GM10266 (cell line): ENCODE measurements around the gene ZBTB32.

Experiments used
- DNase-seq: peaks from one replicate; pipeline ENCODE4 v3.0.0; 2012; ENCODE audit errors: extremely low spot score
- TF ChIP-seq, protein P1 (sequence below): IDR thresholded peaks from 2 replicates; pipeline ENCODE4 v1.5.1; 2012; ENCODE audit warnings: mild to moderate bottlenecking, low read depth; ENCODE audit not compliant: control insufficient read depth, insufficient read depth; ENCODE audit errors: missing control alignments

The ZBTB32 gene

GRCh38 chr19:35743640-35744429 is 39.5 kb downstream of the ZBTB32 start:
- DNase-seq: no peak
- TF ChIP-seq, protein P1, sequence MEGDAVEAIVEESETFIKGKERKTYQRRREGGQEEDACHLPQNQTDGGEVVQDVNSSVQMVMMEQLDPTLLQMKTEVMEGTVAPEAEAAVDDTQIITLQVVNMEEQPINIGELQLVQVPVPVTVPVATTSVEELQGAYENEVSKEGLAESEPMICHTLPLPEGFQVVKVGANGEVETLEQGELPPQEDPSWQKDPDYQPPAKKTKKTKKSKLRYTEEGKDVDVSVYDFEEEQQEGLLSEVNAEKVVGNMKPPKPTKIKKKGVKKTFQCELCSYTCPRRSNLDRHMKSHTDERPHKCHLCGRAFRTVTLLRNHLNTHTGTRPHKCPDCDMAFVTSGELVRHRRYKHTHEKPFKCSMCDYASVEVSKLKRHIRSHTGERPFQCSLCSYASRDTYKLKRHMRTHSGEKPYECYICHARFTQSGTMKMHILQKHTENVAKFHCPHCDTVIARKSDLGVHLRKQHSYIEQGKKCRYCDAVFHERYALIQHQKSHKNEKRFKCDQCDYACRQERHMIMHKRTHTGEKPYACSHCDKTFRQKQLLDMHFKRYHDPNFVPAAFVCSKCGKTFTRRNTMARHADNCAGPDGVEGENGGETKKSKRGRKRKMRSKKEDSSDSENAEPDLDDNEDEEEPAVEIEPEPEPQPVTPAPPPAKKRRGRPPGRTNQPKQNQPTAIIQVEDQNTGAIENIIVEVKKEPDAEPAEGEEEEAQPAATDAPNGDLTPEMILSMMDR: no peak

GRCh38 chr19:35744430-35745327 is 40.3 kb downstream of the ZBTB32 start:
- DNase-seq: peak; percentile 80
- TF ChIP-seq, protein P1: peak; percentile 37

DNA sequence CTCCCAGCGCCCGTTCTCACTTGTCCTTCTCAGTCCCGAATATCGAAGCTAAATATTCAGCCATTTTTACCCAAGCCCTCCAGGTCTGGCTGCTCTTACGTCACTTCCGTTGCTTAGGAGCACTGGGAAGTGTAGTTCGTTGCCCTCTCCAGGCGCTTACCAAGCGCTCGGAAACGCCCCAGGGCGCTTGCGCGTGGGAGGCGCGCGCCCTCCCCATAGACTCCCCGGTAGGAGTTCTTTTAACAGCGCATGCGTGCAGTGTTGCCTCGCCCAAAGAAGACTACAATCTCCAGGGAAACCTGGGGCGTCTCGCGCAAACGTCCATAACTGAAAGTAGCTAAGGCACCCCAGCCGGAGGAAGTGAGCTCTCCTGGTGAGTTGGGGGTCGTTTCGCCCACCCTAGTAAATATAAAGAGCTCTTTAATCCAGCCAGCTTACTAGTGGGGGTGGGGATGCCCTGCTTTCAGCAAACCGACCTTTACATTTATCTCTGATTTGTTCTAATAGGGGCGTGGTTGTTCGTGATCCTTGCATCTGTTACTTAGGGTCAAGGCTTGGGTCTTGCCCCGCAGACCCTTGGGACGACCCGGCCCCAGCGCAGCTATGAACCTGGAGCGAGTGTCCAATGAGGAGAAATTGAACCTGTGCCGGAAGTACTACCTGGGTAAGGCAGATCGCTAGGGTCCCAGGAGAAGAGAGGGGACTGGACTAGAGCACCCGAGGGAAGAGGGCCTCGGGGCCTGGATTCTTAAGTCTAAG is 41.1 kb downstream of the ZBTB32 start, which contains the start of the genes PSENEN and U2AF1L4:
PSENEN (plus strand) TSS at position 324 of the 759 bp plus-strand sequence; CDS start at position 604, 280 bp downstream.
U2AF1L4 (minus strand) TSS at position 91 of the 759 bp plus-strand sequence; CDS start at position 64, 27 bp downstream.
- TF ChIP-seq, protein P1: no peak
- DNase-seq: peak; percentile 91

GRCh38 chr19:35746087-35746462 is 41.7 kb downstream of the ZBTB32 start:
- TF ChIP-seq, protein P1: no peak
- no peak for DNase-seq

- DNase-seq: no peak
- TF ChIP-seq, protein P1: no peak
Measured at GRCh38 chr19:35746531-35746930, 42.2 kb downstream of the ZBTB32 start.

DNA sequence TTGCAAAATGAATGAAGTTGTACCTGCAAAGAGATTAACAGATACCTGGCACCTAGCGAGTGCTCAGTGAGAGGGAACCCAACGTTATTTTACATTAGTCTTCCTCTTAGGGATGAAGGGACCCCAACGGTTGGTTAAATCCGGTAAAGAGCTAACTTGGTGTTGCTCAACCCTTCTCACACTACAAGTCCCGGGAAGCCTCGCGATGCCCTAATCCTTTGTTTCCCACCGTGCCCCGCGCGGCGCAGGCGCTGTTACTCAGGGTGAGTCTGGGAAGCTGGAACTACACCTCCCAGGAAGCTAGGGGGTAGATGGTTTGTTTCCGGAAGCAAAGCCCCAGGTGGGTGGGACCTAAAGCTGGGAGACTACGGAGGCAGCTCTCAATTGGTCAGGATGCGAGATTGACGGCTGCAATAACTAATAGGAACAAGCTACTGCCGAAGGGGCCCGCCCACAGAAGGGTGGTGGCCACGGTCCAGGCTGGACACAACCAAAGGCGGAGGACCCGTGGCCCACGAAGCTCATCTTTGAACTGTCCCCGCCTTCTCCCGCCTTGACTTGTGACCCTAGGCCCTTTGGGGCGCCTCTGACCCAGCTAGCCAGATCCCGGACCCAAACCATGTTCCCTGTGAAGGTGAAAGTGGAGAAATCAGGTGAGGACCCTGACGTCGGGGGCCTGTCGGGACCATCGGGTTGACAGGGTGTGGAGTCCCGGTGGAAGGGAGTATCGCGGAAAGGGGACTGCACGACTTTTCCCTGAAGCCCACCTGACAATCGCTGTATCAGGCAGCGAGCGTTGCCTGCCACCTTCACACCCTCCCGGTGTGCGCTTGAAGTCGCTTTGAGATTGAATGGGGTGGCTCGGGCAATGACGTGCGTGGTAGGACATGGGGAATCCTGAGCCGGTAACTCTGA is 44.0 kb downstream of the ZBTB32 start, which contains the start of gene LIN37:
LIN37 (plus strand) TSS at position 471 of the 915 bp plus-strand sequence; CDS start at position 620, 149 bp downstream.
- TF ChIP-seq, protein P1: no peak

More for the DNA sequence above, 44.0 kb downstream of the ZBTB32 start, which contains the start of gene LIN37:
- DNase-seq: peak; percentile 94
